HG03097 (cell line): ENCODE results near the gene ZNF334.

ENCODE experiments used
- ATAC-seq: cut with Tn5 transposase; IDR thresholded peaks from one replicate; pipeline ENCODE4 v1.9.1; 2021; ENCODE audit not compliant: unreplicated experiment, low FRiP score

ZNF334 gene

GRCh38 chr20:46491354-46491753 lies 22.0 kb downstream of the ZNF334 start:
- ATAC-seq = no peak

- no peak for ATAC-seq
These were observed 24.9 kb downstream of the ZNF334 start for GRCh38 chr20:46488451-46488850.

DNA sequence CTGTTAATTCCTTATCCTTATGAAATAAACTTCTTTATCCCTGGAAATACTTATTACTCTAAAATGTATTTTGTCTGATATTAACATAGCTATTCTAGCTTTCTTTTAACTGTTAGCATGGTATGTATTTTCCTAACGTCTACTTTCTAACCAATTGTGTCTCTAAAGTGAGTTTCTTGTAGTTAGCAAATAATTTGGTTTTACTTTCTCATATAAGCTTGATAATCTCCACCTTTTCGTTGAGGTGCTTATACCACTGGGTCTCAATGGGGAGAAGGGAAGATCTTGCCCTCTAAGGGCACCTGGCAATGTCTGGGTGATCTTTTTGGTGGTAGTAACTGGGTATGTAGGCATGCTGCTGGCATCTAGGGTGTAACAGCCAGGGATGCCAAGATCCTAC lies 25.7 kb downstream of the ZNF334 start:
- ATAC-seq = no peak

- no peak for ATAC-seq
These were observed 27.9 kb downstream of the ZNF334 start for GRCh38 chr20:46485431-46485830.

GRCh38 chr20:46484954-46485353 lies 28.4 kb downstream of the ZNF334 start:
- no peak for ATAC-seq

DNA sequence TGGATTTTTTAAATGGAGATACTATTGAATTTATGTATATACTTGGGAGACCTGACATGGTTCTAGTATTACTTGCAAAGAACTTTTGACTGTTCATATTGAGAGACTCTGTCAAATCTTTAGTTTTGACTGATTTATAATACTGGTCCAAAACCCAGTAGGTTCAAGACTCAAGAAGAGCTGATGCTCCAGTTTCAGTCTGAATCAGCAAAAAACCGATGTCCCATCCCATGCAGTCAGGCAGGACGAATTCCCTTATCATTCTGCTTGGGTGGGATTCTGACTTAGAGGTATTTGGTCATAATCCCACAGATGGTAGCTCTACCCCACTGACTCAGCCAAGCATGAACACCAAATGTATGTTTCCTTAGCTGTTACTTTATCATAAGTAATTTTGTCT lies 29.5 kb downstream of the ZNF334 start:
- no peak for ATAC-seq

GRCh38 chr20:46482864-46483263 lies 30.5 kb downstream of the ZNF334 start:
- ATAC-seq = no peak

DNA sequence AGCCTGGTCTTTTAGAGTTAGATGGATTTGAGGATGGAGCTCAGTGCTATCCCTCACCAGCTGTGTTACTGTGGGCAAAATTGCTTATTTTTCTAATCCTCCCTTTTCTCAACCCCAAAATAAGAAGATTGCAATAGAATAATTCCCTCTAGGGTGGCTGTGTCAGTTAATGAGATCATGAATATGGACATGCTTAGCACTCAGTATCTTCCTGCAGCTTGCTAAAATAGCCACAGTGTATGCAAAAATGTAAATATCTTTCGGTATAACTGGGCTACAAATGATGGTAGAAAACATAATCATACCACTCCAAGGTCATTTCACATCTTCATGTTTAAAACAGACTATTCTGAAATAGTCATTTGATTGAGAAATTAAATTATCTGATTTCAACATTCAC lies 35.7 kb downstream of the ZNF334 start:
- ATAC-seq = no peak

GRCh38 chr20:46477225-46477624 lies 36.1 kb downstream of the ZNF334 start:
- ATAC-seq = no peak

- ATAC-seq = no peak
These were observed 44.9 kb downstream of the ZNF334 start for GRCh38 chr20:46468508-46468907.

DNA sequence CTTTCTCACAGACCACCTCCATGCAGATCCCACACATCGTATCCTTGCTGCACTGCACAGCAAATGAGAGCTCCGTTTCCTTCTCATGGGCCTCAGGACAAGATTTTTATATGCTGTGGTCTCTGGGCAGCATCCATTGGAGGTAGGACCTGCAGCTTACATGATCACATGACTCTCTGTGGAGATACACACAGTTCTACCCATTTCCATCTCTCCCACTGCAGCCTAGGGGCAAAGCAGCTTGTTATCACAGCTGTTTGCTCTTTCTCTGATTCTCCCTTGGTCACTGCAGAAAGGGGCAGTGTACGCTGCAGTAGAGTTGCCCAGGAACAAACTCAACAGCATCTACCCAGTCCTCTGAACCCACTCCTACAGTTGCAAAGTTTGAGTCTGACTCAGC lies 48.9 kb downstream of the ZNF334 start:
- ATAC-seq = no peak

- no peak for ATAC-seq
These were observed 49.5 kb downstream of the ZNF334 start for GRCh38 chr20:46463852-46464251.

DNA sequence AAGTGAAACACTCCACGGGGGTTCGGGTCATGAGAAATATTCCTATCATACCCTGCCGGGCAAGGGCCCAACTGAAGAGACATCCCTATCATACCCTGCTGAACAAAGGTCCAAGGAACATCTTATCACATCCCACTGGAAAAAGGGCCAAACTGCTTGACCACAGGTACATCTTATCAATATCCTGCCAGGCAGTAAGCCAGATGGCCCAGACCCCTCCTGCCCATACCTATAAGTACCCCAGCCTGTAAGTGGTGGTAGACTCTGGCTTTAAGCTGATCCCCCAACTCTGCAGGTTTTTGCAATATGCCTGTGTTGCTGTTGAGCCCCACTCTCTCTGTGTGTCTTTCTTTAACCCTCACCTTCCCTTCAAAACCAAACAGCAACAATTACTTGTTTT lies 51.6 kb downstream of the ZNF334 start:
- no peak for ATAC-seq

- no peak for ATAC-seq
These were observed 54.3 kb downstream of the ZNF334 start for GRCh38 chr20:46458866-46459750.

GRCh38 chr20:46456255-46457028 lies 56.9 kb downstream of the ZNF334 start:
- ATAC-seq = no peak

DNA sequence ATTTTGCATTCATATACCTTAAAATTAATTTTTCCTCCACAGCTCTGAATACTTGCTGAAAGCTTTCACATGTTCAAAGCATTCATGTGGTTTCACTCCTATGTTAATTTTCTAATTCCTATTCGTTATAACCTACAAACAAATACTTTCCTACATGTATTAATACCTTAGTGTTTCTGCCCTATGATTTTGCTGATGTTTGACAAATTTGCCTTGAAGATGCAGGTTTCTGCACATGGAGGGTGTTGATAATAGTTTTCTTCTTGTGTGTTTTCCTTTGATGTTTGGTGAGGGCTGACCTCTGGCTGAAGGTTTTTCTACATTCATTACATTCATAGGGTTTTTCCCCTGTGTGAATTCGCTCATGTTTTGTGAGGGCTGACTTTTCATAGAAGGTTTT lies 57.6 kb downstream of the ZNF334 start:
- ATAC-seq = no peak
